A549 treated with ZK216348 at 1 μM for 4 hours (cell line): ENCODE data around the gene TVP23B. TPM values are rescaled to one million over a fixed set of nuclear protein-coding genes. Genes with fewer than 3 reads are reported as not detected.

Source experiments
- total RNA-seq: library from RNA; stranded (reverse); fragments of 200-300 nt; extraction: Qiagen RNA extraction; gene quantifications from 5 replicates; pipeline ENCODE4 v1.2.3, GENCODE V29; 2022; ENCODE audit warnings: low read depth

The TVP23B gene
- 62.9 to 76.8 TPM (median 67.2 TPM) in 5 replicates for total RNA-seq

GRCh38 chr17:18780991-18781718 is at the start of gene TVP23B:
Gene TVP23B (plus strand): TSS chr17:18781183. CDS start chr17:18781294, 111 bp downstream.

GRCh38 chr17:18743699-18744421 is 37.1 kb upstream of the TVP23B start, which contains the start of gene FBXW10:
Gene FBXW10 (plus strand): TSS chr17:18744054. CDS start chr17:18744245, 191 bp downstream.

Other genes with a start within 250 kb of the TVP23B start
- not detected in 5 replicates for gene TBC1D28, start 136.8 kb upstream of the TVP23B start, total RNA-seq
- 1.6 to 4.7 TPM (median 3.9 TPM) in 5 replicates for gene FOXO3B, start 98.9 kb upstream of the TVP23B start, total RNA-seq
- gene FBXW10, start 37.1 kb upstream of the TVP23B start, total RNA-seq: 0.93 to 1.8 TPM (median 1.6 TPM) in 5 replicates
- 34.7 to 45.4 TPM (median 41.3 TPM) in 5 replicates for gene PRPSAP2, start 76.9 kb downstream of the TVP23B start, total RNA-seq
- 0.18 to 0.52 TPM (median 0.28 TPM) in 5 replicates for gene SLC5A10, start 171.0 kb downstream of the TVP23B start, total RNA-seq
- gene FAM83G, start 223.6 kb downstream of the TVP23B start, total RNA-seq: 21.9 to 39.9 TPM (median 36.3 TPM) in 5 replicates